Subcutaneous abdominal adipose tissue (tissue), 5 donors: ENCODE results near the gene FOXD4L6.
"Not testable (repeated sequence)": the region's sequence is repeated elsewhere in the genome, so short reads cannot be mapped to it uniquely, and the experiment has no call there.

ENCODE experiments used
- H3K27ac ChIP-seq: one replicate; pipeline ENCODE4 v1.7.0; 2013; ENCODE audit warnings: low read depth, mild to moderate bottlenecking, inconsistent platforms, low read length, moderate library complexity
- H3K27me3 ChIP-seq, 5 donors: one replicate each; pipeline ENCODE4 v1.7.0; 2013; ENCODE audit warnings: low read length in 5 of 5, inconsistent platforms in 1 of 5; ENCODE audit not compliant: control insufficient read depth in 5 of 5, insufficient read depth in 4 of 5
- H3K36me3 ChIP-seq, 5 donors: one replicate each; pipeline ENCODE4 v1.7.0; 2013; ENCODE audit warnings: low read length in 5 of 5; ENCODE audit not compliant: control insufficient read depth in 5 of 5, insufficient read depth in 5 of 5
- H3K4me1 ChIP-seq, 5 donors: one replicate each; pipeline ENCODE4 v1.7.0; 2013; ENCODE audit warnings: low read length in 5 of 5, mild to moderate bottlenecking in 3 of 5, moderate library complexity in 1 of 5; ENCODE audit not compliant: control insufficient read depth in 5 of 5, insufficient read depth in 5 of 5
- H3K4me3 ChIP-seq, 5 donors: one replicate each; pipeline ENCODE4 v1.7.0; 2013; ENCODE audit warnings: low read length in 5 of 5, low read depth in 1 of 5
- H3K9ac ChIP-seq, 5 donors: one replicate each; pipeline ENCODE4 v1.7.0; 2013; ENCODE audit warnings: low read length in 5 of 5, mild to moderate bottlenecking in 4 of 5, moderate library complexity in 3 of 5
- H3K9me3 ChIP-seq, 5 donors: one replicate each; pipeline ENCODE4 v1.7.0; 2013; ENCODE audit warnings: low read length in 5 of 5; ENCODE audit not compliant: control insufficient read depth in 5 of 5
- donor health status: healthy.
- donor health status: healthy.
- donor health status: healthy.
- donor health status: healthy.
- donor health status: healthy.

Gene FOXD4L6

GRCh38 chr9:41086685-41087084, 41.8 kb downstream of the FOXD4L6 start:
- not testable (repeated sequence) for H3K4me3 ChIP-seq, H3K9me3 ChIP-seq, H3K4me1 ChIP-seq, H3K27ac ChIP-seq, H3K27me3 ChIP-seq, H3K36me3 ChIP-seq, H3K9ac ChIP-seq

GRCh38 chr9:41086215-41086614, 42.3 kb downstream of the FOXD4L6 start:
- not testable (repeated sequence) for H3K27ac ChIP-seq, H3K4me3 ChIP-seq, H3K27me3 ChIP-seq, H3K9ac ChIP-seq, H3K36me3 ChIP-seq, H3K9me3 ChIP-seq, H3K4me1 ChIP-seq

GRCh38 chr9:41082358-41082757, 46.1 kb downstream of the FOXD4L6 start:
- not testable (repeated sequence) for H3K4me3 ChIP-seq, H3K9ac ChIP-seq, H3K9me3 ChIP-seq

GRCh38 chr9:41079464-41079863, 49.0 kb downstream of the FOXD4L6 start:
- not testable (repeated sequence) for H3K36me3 ChIP-seq, H3K27me3 ChIP-seq, H3K9ac ChIP-seq, H3K4me3 ChIP-seq, H3K27ac ChIP-seq, H3K9me3 ChIP-seq, H3K4me1 ChIP-seq

More at GRCh38 chr9:41082358-41082757, 46.1 kb downstream of the FOXD4L6 start:
- not testable (repeated sequence) for H3K27ac ChIP-seq, H3K36me3 ChIP-seq, H3K4me1 ChIP-seq, H3K27me3 ChIP-seq

DNA sequence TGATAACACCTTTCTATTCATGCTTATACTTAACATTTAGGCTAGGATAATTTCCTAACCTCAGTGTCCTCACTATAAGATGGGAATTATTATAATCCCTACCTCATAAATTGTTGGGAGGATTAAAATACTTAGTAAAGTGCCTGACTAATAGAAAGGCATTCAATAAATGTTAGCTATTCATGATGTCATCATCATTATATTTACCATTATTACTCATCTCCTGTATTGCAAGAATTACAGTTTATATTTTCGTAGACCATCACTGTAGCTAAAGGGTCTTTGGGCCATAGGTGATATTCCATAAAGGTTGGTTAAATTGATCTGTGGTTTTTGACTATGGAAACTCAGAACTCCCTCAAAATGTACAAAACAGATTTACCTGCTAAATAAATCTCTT, 50.9 kb downstream of the FOXD4L6 start:
- not testable (repeated sequence) for H3K27me3 ChIP-seq, H3K27ac ChIP-seq, H3K9ac ChIP-seq, H3K4me3 ChIP-seq, H3K36me3 ChIP-seq, H3K9me3 ChIP-seq
- H3K4me1 ChIP-seq, result peaks cover 0 to 17% (median 5%) of the 10 kb centered on the region in 5 donors
